HCT116 (cell line): ENCODE data around the gene DAAM1.

Source experiments
- CTCF ChIP-seq, 3 experiments: fragments of 200-600 bp in 1 of 3; sonication (generic) in 1 of 3; IDR thresholded peaks in 2 of 3; conservative IDR thresholded peaks in 1 of 3; 2 replicates each; pipeline ENCODE4 v1.5.1; 2012 to 2017; ENCODE audit warnings: low read depth in 2 of 3, low read length in 2 of 3, antibody characterized with exemption in 1 of 3, borderline replicate concordance in 1 of 3, control low read depth in 1 of 3, mild to moderate bottlenecking in 1 of 3, mixed read lengths in 1 of 3, mixed run types in 1 of 3, moderate library complexity in 1 of 3; ENCODE audit not compliant: insufficient read depth in 1 of 3
- EZH2 ChIP-seq: fragments of 200-600 bp; sonication (generic); IDR thresholded peaks from 2 replicates; pipeline ENCODE4 v1.6.1; 2017; ENCODE audit warnings: antibody characterized with exemption, mixed run types
- FOSL1 ChIP-seq: IDR thresholded peaks from 2 replicates; pipeline ENCODE4 v1.6.1; 2012; ENCODE audit warnings: low read depth
- JUND ChIP-seq: IDR thresholded peaks from 2 replicates; pipeline ENCODE4 v1.6.1; 2012
- MAX ChIP-seq: IDR thresholded peaks from 2 replicates; pipeline ENCODE4 v1.6.1; 2012
- POLR2A ChIP-seq: IDR thresholded peaks from 2 replicates; pipeline ENCODE4 v1.7.0; 2011; ENCODE audit warnings: borderline replicate concordance; ENCODE audit not compliant: insufficient read depth, insufficient read length; ENCODE audit errors: extremely low read depth
- POLR2AphosphoS5 ChIP-seq: IDR thresholded peaks from 2 replicates; pipeline ENCODE4 v1.6.1; 2011; ENCODE audit warnings: mild to moderate bottlenecking, low read depth, low read length, moderate library complexity
- RAD21 ChIP-seq: IDR thresholded peaks from 2 replicates; pipeline ENCODE4 v1.6.1; 2012; ENCODE audit warnings: low read depth, mild to moderate bottlenecking
- SP1 ChIP-seq: IDR thresholded peaks from 2 replicates; pipeline ENCODE4 v1.6.1; 2012; ENCODE audit warnings: low read depth
- SRF ChIP-seq: IDR thresholded peaks from 2 replicates; pipeline ENCODE4 v1.6.1; 2012; ENCODE audit warnings: low read depth
- TCF7L2 ChIP-seq: IDR thresholded peaks from 2 replicates; pipeline ENCODE4 v1.7.0; 2011; ENCODE audit warnings: borderline replicate concordance, inconsistent platforms; ENCODE audit not compliant: insufficient read depth, insufficient read length; ENCODE audit errors: extremely low read depth
- YY1 ChIP-seq: IDR thresholded peaks from 2 replicates; pipeline ENCODE4 v1.6.1; 2011; ENCODE audit warnings: low read length, low read depth, moderate library complexity, mild to moderate bottlenecking; ENCODE audit not compliant: insufficient replicate concordance; ENCODE audit errors: extremely low read depth
- ZBTB33 ChIP-seq: IDR thresholded peaks from 2 replicates; pipeline ENCODE4 v1.6.1; 2011; ENCODE audit warnings: mild to moderate bottlenecking, low read length, moderate library complexity; ENCODE audit not compliant: insufficient replicate concordance; ENCODE audit errors: extremely low read depth

- TF ChIP-seq CTCF (IDR thresholded peaks at IDR 0.05 in 2 of 3, conservative IDR thresholded peaks at IDR 0.05 in 1 of 3; ENCODE audit: borderline replicate concordance in 1 of 3, insufficient read depth in 1 of 3, low read depth in 2 of 3, low read length in 2 of 3) = no peak
- no peak for TF ChIP-seq MAX
- TF ChIP-seq TCF7L2 = no peak
- no peak for TF ChIP-seq RAD21
- TF ChIP-seq POLR2A = no peak
- TF ChIP-seq ZBTB33 = no peak
- TF ChIP-seq SRF = no peak
- TF ChIP-seq POLR2AphosphoS5 = no peak
- no peak for TF ChIP-seq JUND
- no peak for TF ChIP-seq FOSL1
- TF ChIP-seq EZH2 = no peak
- no peak for TF ChIP-seq SP1
- TF ChIP-seq YY1 = no peak
These were observed 160.8 kb downstream of the DAAM1 start for GRCh38 chr14:59349258-59349701.
